NOMO-1 treated with dmso at 0.1 percent for 144 hours (cell line): ENCODE results near the gene GAPT.

Experiments used
- DNase-seq: peaks from one replicate; lab custom pipeline; 2025; ENCODE audit not compliant: unreplicated experiment; lab: John Stamatoyannopoulos, UW

The GAPT gene

DNA sequence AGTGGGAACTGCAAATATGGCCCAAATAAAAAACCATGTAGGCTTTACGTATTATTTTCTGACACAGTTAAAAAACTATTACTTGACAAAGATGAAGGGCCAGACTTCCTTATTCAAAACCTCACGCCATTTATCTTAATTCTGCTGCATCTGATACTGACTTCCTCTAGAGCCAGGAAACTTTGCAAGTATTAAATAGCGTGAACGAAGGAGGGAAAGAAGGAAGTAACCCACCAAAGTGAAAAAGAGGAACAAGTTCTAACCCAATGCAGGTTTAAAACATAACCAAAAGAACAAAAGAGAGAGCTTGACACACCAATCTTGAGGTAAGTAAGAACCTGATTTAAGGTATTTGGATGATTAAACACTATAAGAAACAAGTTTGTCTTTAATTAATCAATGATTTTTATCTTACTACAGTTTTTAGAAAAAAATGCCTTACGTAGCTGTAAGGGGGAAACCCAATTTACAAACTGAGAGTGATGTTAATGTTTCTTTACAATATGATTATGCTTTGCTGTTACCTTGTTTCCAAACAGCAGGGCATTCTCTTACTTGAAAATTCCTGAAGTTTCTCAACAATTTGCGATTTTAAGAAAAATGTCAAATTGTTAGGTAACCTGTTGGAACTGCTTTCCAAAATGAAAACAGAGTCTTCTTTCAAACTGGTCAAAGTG is at the start of gene GAPT:
Gene GAPT, plus strand, starts transcription at position 220 of the 677 bp plus-strand sequence. CDS start 3,102 bp downstream, outside the sequence.
- DNase-seq = peak; percentile 79

DNA sequence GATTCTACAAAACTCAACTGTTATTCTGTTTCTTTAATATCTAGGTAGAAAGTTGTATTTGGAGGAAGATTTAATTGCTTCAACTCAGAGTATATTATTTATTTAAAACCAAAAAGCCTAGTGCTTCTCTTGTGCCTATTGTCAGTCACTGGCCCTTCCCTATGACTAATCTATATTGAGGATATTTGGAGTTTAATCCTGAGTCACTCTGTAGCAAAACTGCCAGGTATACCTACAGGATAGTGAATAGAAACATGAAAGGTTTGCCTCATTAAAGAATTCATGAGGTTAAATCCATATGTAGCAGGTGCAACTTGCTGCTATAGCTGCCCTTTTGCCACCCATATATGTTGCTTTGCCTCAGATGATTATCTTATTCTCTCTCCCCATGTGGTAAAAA is 46.4 kb upstream of the GAPT start:
- no peak for DNase-seq

DNA sequence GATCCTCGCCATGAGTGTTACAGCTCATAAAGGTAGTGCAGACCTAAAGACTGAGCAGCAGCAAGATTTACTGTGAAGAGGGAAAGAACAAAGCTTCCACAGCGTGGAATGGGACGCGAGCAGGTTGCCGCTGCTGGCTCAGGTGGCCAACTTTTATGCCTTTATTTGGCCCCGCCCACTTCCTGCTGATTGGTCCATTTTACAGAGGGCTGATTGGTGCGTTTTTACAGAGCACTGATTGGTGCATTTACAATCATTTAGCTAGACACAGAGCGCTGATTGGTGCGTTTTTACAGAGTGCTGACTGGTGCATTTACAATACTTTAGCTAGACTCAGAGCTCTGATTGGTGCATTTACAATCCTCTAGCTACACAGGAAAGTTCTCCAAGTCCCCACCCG is 45.2 kb upstream of the GAPT start:
- no peak for DNase-seq

DNA sequence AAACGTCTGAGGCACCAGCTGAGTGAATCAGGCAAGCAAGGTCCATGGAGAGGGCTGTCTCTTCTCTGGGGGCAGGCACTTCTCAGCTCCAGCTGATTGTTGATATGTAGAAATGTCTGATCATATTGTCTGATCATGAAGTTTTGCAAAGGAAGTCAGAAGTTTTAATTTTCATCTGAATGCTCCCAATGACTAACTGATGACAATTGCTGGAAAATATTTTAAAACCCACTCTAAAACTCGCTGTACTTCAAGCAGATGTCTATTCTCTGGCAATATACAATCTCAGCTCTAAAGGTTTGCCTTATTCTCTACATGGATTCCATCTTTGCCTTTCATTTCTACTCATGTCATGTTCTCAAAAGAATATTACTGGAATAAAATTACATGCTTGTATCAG is 44.0 kb upstream of the GAPT start:
- DNase-seq = no peak

DNA sequence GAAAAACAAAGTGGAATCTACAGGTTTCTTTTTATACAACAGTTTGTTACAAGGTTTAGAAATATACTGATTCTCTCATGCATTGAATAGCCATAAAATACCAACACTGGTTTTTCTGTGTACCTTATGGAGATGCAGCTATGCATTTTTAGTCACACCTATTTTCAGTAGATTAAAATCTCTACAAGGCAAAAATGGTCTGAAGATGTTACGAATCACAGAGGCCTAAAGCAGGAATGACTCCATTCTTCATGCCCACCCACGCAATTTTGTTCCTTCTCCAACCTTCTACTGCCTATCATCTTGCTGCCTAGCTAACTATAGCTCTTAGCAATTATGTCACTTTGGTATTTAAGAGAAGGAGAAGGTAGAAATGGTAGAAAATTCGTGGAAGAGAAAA is 41.2 kb upstream of the GAPT start:
- DNase-seq = no peak

DNA sequence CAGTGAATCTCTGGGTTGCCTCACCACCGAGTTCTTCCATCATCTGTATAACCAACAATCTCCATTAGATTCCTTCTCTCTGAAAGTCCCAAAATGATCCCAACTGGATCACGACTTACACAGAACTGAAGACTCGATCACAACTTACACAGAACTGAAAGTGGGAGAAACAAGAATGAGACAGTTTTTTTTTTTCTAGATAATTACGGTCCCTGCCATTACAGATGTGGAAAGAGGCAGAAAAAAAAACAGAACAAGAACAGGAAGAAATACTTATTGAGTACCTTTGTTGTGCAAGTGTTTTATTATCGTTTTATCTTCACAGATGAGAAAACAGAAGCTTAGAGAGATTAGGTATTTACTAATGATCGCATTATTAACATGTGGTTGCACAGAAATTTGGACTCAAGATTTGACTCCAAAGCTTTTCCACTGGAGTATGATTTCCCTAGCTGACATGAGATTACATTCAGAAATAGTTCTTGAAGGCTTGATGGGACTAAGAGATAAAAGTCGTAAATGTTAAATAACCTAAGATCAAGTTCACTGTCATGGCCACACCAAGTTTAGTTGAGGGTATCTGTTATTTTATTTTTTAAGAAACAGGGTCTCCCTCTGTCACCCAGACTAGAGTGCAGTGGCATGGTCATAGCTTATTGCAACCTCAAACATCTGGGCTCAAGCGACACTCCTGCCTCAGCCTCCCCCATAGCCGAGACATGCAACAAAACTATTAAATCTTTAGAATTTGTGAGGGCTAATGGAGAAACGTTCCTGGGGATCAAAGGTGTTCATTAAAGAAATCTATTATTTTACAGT is 40.2 kb upstream of the GAPT start:
- DNase-seq = peak; percentile 39

DNA sequence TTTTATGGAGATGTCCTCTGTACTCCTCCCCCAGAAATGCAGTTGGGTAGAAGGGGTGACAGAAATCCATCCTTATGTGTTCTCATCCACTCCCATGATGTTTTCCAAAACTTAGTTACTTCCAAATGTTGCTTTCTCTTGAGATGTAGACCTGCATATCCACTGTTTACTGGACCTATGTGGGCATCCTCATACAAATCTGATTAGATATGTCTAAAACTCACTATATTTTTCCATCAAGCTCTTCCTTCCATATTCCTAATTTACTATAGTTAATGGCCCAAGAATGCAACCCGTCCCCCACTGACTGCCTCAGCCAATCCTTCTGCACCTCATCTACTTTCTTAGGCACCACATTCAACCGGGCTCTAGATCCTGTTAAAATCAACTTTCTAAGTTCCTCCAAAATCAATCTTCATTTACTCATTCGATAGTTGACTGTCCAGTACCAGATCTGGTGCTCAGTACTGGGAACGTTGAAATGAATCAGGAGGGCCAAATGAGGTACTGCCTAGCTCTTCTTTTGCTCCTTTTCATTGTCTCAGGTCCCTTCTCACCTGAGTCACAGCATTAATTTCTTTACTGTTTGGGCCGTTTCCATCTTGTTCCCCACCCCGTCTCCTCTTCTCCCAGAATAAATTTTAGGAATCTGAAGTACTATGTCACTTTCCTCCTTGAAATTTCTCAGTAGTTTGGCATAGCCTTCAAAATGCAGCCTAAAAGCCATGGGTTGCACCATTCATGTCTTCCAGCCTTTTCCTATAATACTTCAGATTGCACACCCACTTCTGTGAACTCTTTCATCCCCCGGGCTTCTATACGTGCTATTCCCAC is 39.3 kb upstream of the GAPT start:
- no peak for DNase-seq

DNA sequence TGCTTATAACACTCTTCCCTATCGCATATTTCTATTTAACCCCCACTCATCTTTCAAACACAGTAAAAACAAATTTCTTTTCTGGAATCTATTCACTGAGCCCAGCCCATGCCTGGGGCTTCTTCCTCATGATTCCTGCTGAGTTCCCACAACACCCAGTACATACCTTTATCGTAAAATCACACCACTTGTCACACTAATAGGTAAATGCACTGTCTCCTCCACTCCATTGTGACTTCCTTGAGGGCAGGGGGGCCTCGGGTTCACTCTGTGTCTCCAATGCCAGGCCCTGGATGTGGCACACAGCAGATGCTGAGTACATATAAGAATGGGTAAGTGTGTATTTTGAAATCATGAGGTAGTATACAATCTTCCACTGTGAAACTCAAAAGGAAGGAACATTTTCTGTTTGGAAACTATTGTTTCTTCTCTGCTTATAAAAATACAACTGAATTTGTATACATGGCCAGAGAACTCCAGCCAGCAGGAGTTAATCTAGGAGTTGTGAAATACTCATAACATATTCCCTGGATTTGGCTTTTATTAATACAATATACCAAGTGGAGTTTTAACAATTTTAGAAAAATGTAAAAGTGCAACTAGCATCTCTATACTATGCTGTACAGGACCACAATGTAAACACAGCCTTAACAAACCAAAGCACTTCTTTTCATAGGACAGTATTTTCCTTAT is 38.5 kb upstream of the GAPT start:
- DNase-seq = no peak

DNA sequence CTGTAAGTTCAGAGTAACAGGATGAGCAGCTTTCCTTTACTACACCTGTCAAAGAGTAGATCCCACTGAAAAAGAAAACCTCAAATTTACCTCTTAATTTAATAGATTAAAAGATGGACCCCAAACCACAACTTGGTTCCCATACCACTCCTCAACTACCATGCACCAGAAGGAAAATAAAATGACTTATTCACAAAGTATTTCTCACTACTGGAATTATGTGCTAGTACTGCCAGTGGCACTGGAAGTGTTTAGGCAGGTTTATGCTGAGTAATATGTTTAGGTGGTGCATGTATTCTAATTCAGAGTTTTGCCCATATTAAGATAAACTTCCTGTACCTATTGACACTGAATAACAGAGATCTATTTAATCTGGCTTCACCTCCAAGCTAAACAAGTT is 37.9 kb upstream of the GAPT start:
- no peak for DNase-seq

DNA sequence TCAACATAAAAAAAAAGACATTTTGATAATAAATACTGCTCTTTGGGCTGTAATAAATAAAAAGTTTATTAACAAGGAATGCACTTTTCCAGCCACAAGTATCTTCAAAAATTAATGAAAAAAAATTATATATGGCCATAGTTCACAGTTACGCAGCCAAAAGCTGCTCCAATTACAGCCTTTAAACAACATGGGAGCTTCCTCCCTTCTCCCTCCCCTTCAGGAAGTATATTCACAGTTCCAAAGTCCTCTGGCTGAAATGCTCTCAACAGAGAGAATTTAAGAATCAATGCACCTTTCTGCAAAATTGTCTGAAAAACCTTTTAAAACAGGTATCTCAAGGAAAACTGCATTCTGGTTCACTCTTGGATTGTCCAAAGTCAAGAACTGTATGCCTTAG is 37.2 kb upstream of the GAPT start:
- DNase-seq = no peak

DNA sequence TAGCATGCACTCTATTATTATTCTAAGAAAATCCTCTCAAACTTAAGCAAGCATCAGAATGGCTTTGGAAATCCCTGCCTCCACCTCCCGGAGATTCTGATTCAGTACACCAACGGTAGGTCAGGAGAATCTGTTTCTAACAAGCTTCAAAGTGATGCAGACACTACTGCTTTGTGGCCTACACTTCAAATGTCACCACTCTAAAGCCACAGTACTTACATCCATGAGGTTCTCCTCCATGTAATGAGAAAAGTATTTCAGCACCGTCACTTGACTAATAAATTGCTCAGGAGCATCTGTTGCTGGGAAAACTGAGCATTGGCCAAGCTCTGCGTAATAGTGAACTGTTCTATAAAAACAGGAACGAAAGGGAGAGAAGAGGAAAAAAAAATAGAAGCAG is 36.2 kb upstream of the GAPT start:
- DNase-seq = no peak

DNA sequence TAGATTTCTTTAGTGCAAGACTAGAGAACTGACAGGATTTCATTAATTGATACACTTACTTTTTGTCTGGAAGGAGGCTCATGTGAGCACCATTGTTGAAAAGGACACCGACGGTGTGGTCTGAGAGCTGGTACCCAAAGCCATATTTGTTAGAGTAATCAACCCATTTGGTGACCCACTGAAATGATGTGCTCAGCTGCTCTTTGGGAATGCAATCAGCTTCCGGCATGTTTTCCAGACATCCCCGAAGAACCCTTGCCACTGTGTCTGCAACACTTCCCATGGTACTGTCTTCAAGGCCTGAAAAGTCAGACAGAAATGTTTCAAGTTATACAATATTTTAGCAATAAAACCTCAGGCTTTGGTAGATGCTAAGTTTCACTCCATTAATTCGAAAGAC is 35.8 kb upstream of the GAPT start:
- no peak for DNase-seq

DNA sequence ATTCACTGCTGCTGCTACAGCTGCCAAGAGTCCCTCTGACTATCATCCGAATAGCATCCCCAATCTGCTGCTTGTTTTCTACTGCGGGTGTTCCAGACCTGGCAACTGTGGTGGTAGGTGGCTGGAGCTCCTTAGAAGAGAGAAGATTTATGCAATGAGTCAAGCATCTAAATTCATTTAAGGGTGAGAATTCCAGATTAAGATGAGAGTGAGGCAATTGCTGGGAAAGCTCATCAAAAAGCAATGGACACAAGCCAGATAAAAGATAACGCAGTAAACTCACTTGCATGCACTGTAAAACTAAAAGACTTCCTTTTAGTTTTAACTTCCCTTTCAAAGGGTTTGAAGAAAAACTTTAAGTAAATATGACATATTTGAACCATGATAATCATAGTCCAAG is 35.2 kb upstream of the GAPT start:
- no peak for DNase-seq

DNA sequence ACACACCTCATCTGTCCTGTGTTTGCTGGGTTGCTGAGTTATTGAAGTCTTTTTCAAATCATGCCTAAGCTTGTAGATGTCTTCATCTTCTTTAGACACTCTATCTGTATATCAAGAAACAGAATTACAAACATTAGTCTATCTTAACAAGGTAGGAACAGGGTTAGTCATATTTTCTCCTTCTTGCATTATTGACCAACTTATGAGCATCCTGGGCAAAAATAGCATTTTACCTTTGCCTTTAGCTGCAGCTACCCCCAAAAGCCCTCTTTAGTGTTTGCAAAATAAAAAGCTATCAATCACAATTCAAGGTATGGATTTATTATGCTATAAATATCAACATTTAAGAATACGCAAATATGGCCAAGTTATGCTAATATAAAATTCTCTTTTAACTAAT is 34.7 kb upstream of the GAPT start:
- DNase-seq = no peak

DNA sequence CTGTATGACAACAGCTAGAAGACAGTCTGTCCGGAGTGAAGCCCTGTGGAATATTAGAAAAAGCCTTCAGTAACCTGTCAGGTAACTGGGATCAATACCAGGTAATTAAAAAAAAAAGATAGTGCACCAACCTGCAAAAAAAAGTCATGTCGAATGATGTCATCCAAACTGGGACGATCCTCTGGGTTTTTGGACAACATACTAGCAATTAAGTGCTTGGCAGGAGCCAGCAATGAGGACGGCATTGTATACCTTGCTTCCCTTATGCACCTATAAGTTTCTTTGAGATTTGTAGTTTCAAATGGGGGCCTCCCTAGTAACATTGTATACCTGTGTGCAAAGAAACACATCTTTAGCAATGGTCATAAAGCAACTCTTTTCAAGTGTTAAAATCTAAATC is 34.2 kb upstream of the GAPT start:
- DNase-seq = no peak

DNA sequence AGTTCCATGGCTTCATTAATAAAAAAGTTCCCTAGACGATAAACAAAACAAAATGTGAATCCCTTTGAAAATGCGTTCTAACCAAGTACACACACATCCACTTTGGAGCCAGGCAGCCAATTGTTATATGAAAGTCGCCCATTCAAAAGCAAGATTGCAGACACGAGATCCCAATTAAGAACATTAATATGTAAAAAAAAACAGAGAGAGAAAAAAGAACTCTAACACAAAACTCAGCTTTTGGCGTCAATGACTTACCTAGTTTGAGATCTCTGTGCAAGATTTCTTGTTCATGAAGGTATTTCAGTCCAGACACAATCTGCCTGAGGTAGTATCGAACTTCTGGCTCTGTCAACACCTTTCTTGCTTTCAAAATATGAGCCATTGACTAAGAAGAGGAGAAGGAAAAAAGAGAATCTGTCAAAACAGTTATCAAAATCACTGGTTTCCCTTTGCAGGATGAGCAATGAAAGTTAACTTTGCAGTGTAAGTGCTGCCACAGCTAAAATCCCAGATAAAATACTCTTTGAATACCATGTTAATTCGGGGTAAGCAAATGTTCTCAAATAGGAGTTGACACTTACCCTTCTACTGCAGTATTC is 33.0 kb upstream of the GAPT start:
- no peak for DNase-seq

DNA sequence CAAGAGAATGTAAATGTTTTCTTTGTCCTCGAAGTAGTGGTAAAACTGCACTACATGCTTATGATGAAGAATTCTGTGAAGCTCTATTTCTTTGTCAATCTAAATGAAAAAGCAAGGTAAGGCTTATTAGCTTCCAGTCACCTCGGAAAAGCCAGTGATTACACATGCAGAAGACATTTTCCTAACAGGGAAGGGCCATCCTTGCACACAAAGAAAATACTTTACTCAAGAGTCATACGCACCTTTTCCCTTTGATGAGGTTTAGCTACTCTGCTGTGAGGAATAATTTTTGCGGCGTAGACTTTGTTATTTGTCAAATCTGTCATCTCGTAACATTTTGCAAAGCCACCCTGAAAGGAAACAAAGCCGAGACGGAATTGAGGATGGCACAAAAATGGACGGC is 32.5 kb upstream of the GAPT start:
- no peak for DNase-seq

DNA sequence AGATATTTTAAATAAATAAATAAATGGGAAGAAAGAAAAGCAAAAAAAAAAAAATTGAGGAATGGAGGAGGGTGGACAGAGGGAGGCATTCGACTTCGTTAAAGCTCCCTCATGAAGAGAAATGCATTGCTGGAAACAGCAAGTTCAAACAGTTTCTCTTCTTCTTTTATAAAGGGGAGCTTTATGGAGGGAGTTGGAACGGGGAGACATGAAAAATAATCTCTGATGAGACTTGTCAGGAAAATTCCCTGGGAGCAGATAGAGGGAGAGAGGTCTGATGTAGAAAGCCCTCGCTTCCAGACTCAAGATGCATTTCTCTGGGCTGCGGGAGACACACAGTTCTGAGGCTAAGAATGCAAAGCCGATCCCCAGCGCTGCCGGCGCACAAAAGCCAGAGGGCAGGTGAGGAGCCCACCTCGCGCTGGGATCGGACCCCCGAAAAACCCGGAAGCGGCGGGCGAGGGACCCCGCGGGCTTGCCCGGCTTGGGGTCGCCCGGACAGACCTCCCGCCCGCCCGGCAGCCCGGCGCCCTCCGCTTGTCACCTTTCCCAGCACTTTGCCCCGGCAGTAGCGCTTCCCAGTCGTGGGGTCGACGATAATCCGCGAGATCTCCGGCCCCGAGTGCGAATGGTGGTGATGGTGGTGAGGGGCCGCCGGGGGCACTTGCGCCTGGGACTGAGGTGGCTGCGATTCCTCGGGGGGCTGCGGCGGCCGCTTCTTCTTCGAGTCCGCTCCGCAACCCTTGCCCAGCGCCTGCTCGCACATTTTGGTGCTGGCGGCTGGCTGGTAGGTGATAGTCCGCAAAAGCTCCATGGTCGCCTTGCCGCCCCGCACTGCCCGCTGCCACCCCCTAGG is 31.9 kb upstream of the GAPT start:
- no peak for DNase-seq

DNA sequence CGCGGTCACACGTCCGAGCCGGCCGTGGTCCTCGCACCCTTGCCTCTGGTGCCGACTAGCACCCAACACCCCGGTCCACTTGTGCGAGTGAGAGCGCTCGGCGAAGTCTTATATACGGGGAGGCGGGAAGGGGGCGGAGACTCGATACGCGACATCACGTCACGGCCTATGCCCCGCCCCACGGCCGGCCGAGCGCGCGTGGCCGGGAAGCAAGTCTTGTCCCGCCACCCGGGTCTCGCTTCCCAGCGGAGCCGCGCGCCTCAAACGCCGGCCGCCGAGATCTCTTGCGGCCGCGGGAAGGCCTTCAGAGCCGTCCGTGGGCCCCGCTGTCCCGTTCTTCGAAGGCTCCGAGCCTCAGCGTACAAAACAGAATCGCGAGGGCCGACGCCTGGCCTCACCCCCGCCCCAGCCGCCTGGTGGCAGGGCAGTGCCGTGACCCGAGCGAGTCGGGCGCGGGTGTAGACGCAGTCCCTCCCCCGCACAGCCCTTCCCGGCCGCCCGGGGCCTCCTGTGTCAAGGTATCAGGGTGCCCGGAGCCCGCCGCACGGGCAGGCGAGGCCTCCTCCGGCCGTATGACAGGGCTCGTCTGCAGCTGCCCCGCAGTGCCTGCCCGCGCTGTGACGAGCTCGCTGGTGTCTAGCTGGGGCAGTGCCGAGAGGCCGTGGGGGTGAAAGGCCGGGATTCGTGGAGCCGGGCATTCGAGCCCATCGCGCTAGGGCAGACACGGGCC is 31.1 kb upstream of the GAPT start, which contains the start of gene PLK2:
Gene PLK2, minus strand, starts transcription at position 85 of the 730 bp plus-strand sequence. CDS start 127 bp downstream, outside the sequence.
- peak; percentile 68 for DNase-seq
